KMS-11 (cell line): ENCODE measurements around the gene TNFRSF17.
A peak's percentile ranks its signal among the peaks of the same experiment; 100 is the strongest.
"Not testable (repeated sequence)": the region's sequence is repeated elsewhere in the genome, so short reads cannot be mapped to it uniquely, and the experiment has no call there.

Experiments used
- H2AFZ ChIP-seq: fragments of 200-600 bp; sonication (generic); 2 replicates; pipeline ENCODE4 v1.6.1; 2016; ENCODE audit warnings: antibody characterized with exemption, mixed run types, low read depth
- H3K27ac ChIP-seq: fragments of 200-600 bp; sonication (generic); 2 replicates; pipeline ENCODE4 v1.6.1; 2016; ENCODE audit warnings: mild to moderate bottlenecking, mixed run types
- H3K27me3 ChIP-seq: fragments of 200-600 bp; sonication (generic); 2 replicates; pipeline ENCODE4 v1.6.1; 2017; ENCODE audit warnings: mild to moderate bottlenecking, low read depth, mixed run types, moderate library complexity; ENCODE audit not compliant: insufficient read depth
- H3K36me3 ChIP-seq: fragments of 200-600 bp; sonication (generic); 2 replicates; pipeline ENCODE4 v1.6.1; 2017; ENCODE audit warnings: mild to moderate bottlenecking, mixed run types; ENCODE audit not compliant: insufficient read depth
- H3K4me1 ChIP-seq: fragments of 200-600 bp; sonication (generic); 2 replicates; pipeline ENCODE4 v1.6.1; 2016; ENCODE audit warnings: mild to moderate bottlenecking, low read depth, mixed run types; ENCODE audit not compliant: poor library complexity, severe bottlenecking
- H3K4me2 ChIP-seq: fragments of 200-600 bp; sonication (generic); 2 replicates; pipeline ENCODE4 v1.7.0; 2016; ENCODE audit warnings: mild to moderate bottlenecking, mixed run types
- H3K4me3 ChIP-seq: fragments of 200-600 bp; sonication (generic); IDR thresholded peaks from 2 replicates; pipeline ENCODE4 v1.6.1; 2017; ENCODE audit warnings: low read depth, low read length, mixed read lengths; ENCODE audit not compliant: insufficient read depth
- H3K79me2 ChIP-seq: fragments of 200-600 bp; sonication (generic); 2 replicates; pipeline ENCODE4 v1.6.1; 2016; ENCODE audit warnings: low read depth, mixed run types; ENCODE audit not compliant: insufficient read depth
- H3K9ac ChIP-seq: fragments of 200-600 bp; sonication (generic); 2 replicates; pipeline ENCODE4 v1.6.1; 2016; ENCODE audit warnings: mild to moderate bottlenecking, mixed run types
- H4K20me1 ChIP-seq: fragments of 200-600 bp; sonication (generic); 2 replicates; pipeline ENCODE4 v1.6.1; 2016; ENCODE audit warnings: mild to moderate bottlenecking, mixed run types; ENCODE audit not compliant: insufficient read depth
- CTCF ChIP-seq: fragments of 200-600 bp; sonication (generic); conservative IDR thresholded peaks from 2 replicates; pipeline ENCODE4 v1.6.1; 2017; ENCODE audit warnings: low read depth, mild to moderate bottlenecking, antibody characterized with exemption, low read length, moderate library complexity, mixed read lengths

TNFRSF17 gene

DNA sequence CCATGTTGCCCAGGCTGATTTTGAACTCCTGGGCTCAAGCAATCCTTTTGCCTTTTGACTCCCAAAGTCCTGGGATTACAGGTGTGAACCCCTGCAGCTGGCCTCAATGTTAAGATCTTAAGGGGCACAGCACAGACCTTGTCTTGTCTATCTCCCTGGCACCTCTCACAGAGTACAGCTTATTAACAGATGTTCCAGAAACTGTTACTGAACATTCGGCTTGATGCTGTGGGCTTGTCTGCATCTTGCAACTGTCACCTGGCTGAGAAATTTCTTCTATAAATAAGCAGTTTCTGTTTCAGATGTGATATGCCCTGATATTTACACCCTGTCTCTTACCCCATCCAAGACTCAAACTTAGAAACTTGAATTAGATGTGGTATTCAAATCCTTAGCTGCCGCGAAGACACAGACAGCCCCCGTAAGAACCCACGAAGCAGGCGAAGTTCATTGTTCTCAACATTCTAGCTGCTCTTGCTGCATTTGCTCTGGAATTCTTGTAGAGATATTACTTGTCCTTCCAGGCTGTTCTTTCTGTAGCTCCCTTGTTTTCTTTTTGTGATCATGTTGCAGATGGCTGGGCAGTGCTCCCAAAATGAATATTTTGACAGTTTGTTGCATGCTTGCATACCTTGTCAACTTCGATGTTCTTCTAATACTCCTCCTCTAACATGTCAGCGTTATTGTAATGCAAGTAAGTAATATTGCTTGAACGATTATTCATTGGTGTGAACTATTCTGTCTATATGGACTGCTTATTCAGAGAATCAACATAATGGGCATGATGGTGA is at the start of gene TNFRSF17:
Gene TNFRSF17 (plus strand): TSS at position 450 of the 791 bp plus-strand sequence. CDS start 115 bp downstream, at position 565.
- TF ChIP-seq CTCF: 0 out of 2 replicates have a peak, but pooled peaks have one; percentile 9
- H3K4me1 ChIP-seq: peaks cover 58% of the 10 kb centered on the region
- no peak within 1 kb of the TSS for H2AFZ ChIP-seq
- H3K4me2 ChIP-seq: peak within 1 kb of the TSS; percentile 89
- H4K20me1 ChIP-seq: no peaks in the 10 kb centered on the region
- no peaks in the 10 kb centered on the region for H3K27me3 ChIP-seq
- H3K4me3 ChIP-seq: no peak within 1 kb of the TSS
- H3K79me2 ChIP-seq: peaks cover 58% of the 10 kb centered on the region
- peak within 1 kb of the TSS; percentile 91 for H3K9ac ChIP-seq
- H3K27ac ChIP-seq: peak within 1 kb of the TSS; percentile 95
- peaks cover 21% of the 10 kb centered on the region; the same call in 1 of the 2 replicates for H3K36me3 ChIP-seq

- H2AFZ ChIP-seq: peak within 1 kb of the TSS; percentile 77
- H3K79me2 ChIP-seq: peaks cover 41% of the 10 kb centered on the region
- no peak for TF ChIP-seq CTCF
- peaks cover 39% of the 10 kb centered on the region for H3K4me1 ChIP-seq
- H3K9ac ChIP-seq: peak within 1 kb of the TSS; percentile 85
- no peak within 1 kb of the TSS for H3K4me3 ChIP-seq
- H3K4me2 ChIP-seq: peak within 1 kb of the TSS; percentile 87
- peak within 1 kb of the TSS; percentile 67 for H3K27ac ChIP-seq
- 0 out of 2 replicates have a peak, but pooled peaks cover 3% of the 10 kb centered on the region for H3K36me3 ChIP-seq
- H3K27me3 ChIP-seq: no peaks in the 10 kb centered on the region
- peaks cover 28% of the 10 kb centered on the region for H4K20me1 ChIP-seq
Observed at GRCh38 chr16:11915644-11916523, 49.1 kb upstream of the TNFRSF17 start, which contains the start of gene GSPT1. GSPT1 (minus strand) TSS chr16:11915956; CDS start chr16:11915720, 236 bp downstream.

- no peak overlapping the region for H3K4me3 ChIP-seq
Observed at GRCh38 chr16:11916524-11917285, 48.3 kb upstream of the TNFRSF17 start.

GRCh38 chr16:11924046-11924445 is 41.0 kb upstream of the TNFRSF17 start:
- H4K20me1 ChIP-seq, H3K4me3 ChIP-seq, H3K27me3 ChIP-seq, H3K4me2 ChIP-seq, H3K36me3 ChIP-seq, H2AFZ ChIP-seq, H3K9ac ChIP-seq, H3K27ac ChIP-seq, H3K79me2 ChIP-seq, H3K4me1 ChIP-seq: not testable (repeated sequence)

More at GRCh38 chr16:11916524-11917285, 48.3 kb upstream of the TNFRSF17 start:
- no peaks in the 10 kb centered on the region for H3K27me3 ChIP-seq
- peak overlapping the region; percentile 77 for H2AFZ ChIP-seq
- peak overlapping the region; percentile 14; the same call in 1 of the 2 replicates for H3K27ac ChIP-seq
- peak overlapping the region; percentile 85; the same call in 1 of the 2 replicates for H3K9ac ChIP-seq
- peaks cover 22% of the 10 kb centered on the region for H4K20me1 ChIP-seq
- H3K4me2 ChIP-seq: peak overlapping the region; percentile 87
- peaks cover 32% of the 10 kb centered on the region for H3K79me2 ChIP-seq
- TF ChIP-seq CTCF: no peak
- peaks cover 30% of the 10 kb centered on the region for H3K4me1 ChIP-seq
- 0 out of 2 replicates have a peak, but pooled peaks cover 3% of the 10 kb centered on the region for H3K36me3 ChIP-seq

- not testable (repeated sequence) for H3K27me3 ChIP-seq, H4K20me1 ChIP-seq, H3K79me2 ChIP-seq, H2AFZ ChIP-seq, H3K4me2 ChIP-seq, H3K4me3 ChIP-seq, H3K9ac ChIP-seq, H3K27ac ChIP-seq, H3K4me1 ChIP-seq, H3K36me3 ChIP-seq
Observed at GRCh38 chr16:11927350-11927749, 37.7 kb upstream of the TNFRSF17 start.

- not testable (repeated sequence) for H4K20me1 ChIP-seq, H3K4me3 ChIP-seq, H3K27me3 ChIP-seq, H3K4me2 ChIP-seq, H3K9ac ChIP-seq, H3K79me2 ChIP-seq, H2AFZ ChIP-seq, H3K27ac ChIP-seq, H3K36me3 ChIP-seq
- H3K4me1 ChIP-seq: peaks cover 14% of the 10 kb centered on the region
Observed at GRCh38 chr16:11941945-11942344, 23.1 kb upstream of the TNFRSF17 start, which contains the start of gene NPIPB2. NPIPB2 (minus strand) TSS chr16:11942045; CDS start chr16:11942045, 0 bp downstream.
